NCI-H2196 treated with DMSO at 0.1 percent for 48 hours (cell line): ENCODE data around the gene NRG2.

Experiments used
- DNase-seq: peaks from one replicate; lab custom pipeline; 2025; ENCODE audit not compliant: unreplicated experiment; lab: John Stamatoyannopoulos, UW

The NRG2 gene

GRCh38 chr5:139910036-139910435, 133.1 kb downstream of the NRG2 start:
- DNase-seq, result no peak

- DNase-seq, result peak; percentile 31
These were observed 134.3 kb downstream of the NRG2 start for GRCh38 chr5:139908749-139909148.

DNA sequence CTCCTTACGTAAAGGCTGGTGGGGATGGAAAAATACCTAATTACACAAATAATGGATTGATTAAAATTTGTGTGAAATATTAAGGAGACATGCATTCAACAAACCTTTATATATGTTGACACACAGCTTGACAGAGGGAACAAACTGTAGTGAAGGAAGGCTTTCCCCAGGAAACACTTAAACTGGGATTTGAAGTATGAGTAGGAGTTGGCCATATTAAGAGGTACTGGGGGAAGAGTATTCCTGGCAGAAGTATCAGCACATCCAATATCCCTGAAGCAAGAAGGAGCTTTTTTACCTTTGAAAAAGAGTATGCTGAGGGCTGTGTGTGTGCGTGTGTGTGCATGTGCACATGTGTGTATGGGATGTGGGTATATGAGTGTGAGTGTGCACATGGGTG, 136.4 kb downstream of the NRG2 start:
- DNase-seq, result no peak

DNA sequence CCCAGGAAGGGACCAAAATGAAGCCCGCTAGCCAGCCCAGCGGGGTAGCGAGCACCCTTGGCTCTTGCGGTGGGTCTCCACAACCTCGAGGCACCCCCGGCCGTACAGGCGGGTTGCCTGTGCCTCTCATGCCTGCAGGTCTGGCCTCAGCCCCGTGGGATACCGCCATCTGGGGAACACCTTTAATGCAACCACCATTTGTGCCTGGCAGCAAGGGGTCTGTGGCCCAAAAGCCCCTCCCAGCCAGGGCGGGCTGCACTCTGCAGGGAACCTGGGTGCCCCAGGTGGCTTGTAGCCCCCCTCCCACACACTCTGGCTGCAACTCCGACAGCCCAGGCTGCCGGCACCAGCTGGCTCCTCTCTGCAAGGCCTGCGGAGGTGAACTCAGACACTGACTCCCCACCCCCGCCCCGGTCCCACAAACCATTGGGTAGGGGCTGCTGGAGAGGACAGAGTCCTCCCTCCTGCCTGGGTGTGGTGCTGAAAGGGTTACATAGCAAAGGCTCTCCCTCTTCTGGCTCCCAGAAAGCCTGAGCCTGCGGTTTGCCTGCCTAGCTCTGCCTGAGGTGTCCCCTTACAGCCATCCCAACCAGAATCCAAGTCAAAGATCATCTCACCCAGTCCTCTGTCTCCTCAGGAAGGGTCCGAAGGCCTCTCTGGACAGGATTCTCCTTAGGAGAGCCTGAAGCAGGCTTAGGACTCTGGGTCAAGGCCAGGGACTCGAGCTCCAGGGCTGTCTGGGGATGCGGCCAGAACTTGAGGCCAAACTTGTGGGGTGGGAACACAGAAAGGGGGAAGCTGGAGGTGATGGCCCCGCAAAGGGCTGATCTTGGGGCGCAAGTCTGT, 138.1 kb downstream of the NRG2 start:
- no peak for DNase-seq

- DNase-seq, result no peak
These were observed 138.6 kb downstream of the NRG2 start for GRCh38 chr5:139904566-139904815.

- no peak for DNase-seq
These were observed 139.1 kb downstream of the NRG2 start for GRCh38 chr5:139903795-139904565.

DNA sequence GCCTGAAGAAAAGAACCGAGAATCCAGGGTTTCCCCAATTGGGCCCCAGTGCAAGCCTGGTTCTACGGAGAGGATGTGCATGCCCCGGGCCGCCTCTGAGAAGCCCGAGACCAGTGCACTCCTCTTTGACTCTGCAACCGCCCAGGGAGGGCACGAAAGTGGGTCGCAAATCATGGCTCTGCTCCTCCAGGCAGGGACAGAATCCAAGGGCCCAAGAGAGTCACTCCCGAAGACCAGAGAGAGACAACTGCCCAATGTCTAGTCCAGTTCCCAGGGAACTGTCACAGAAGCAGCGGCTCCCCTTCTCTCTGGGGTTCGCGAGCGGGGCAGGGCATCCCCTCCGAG, 139.7 kb downstream of the NRG2 start:
- DNase-seq, result no peak

DNA sequence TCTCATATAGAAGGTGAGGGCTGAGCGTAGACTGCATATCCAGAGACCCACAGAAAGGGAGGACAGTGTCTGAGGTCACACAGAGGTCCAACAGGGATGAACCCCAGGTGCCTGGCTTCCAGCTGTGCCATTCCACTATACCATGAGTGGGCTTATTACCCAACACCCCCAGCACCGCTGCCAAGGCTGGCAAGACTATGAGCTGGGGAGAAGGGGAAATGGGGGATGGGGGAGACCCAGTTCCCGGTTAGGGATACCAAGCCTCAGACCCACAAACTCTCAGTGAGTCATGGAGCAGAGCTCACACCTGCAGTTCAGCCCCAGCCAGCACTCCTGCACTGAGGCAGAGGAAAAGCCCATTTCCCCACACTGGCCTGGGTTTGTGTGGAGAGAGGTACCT, 141.1 kb downstream of the NRG2 start:
- no peak for DNase-seq

- no peak for DNase-seq
These were observed 141.9 kb downstream of the NRG2 start for GRCh38 chr5:139901251-139901575.

- DNase-seq, result no peak
These were observed 142.4 kb downstream of the NRG2 start for GRCh38 chr5:139900546-139901250.

DNA sequence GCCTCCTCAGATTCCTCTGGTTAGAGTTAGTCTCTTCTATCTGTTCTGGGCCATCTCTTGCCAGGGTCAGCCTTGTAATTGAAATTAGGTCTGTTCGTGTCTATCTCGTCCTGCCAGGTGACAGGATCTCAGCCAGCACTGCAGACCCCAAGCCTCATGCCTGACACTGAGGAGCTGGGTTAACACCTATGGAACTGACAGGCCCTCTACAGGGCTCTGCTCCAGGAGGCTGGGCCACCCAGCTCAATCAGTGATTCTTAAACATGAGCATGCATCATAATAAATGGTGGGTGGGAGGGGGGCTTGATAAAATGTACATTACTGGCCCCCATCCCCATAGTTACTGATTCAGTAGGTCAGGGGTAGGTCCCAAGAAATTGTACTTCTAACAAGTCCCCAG, 144.1 kb downstream of the NRG2 start:
- no peak for DNase-seq

GRCh38 chr5:139897982-139898381, 145.1 kb downstream of the NRG2 start:
- DNase-seq, result no peak

DNA sequence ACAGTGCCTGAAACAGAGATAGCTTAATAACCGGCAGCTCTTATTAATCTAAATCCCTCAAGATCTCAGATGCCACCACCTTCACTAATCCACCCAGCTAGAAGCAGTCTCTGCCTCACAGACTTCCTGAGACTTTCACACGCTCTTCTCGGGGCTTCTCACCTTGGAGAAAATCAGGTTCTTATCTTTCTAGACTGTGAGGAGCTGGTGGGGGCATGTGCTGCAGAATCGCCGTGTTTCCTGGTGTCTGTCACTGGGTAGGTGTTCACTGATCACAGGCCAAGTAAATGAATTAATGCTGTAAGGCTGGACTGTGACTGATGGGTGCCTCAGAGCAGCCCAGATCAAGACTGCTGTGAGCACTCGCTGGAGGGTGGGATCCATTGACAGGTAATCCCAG, 145.8 kb downstream of the NRG2 start:
- no peak for DNase-seq

GRCh38 chr5:139896718-139897117, 146.4 kb downstream of the NRG2 start:
- DNase-seq, result no peak

DNA sequence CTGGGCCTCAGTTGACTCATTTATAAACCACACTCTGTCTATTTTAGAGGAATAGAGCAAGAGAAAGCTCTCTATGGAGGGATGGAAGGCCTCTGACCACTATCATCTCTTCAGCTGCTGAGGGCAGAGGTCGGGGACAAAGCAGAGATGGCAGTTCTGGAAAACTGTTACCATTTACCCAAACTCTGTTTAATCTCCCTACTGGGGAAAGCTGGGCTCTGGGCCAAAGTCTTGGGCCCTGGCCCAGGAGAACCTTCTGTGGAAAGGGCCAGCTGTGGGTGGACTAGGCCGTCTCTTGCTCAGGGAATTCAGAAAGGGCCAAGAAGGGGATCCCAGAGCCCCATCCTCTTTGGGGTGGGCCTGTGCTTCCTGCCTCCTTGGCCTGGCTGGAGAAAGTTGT, 147.5 kb downstream of the NRG2 start:
- no peak for DNase-seq

- DNase-seq, result no peak
These were observed 148.1 kb downstream of the NRG2 start for GRCh38 chr5:139895046-139895445.

DNA sequence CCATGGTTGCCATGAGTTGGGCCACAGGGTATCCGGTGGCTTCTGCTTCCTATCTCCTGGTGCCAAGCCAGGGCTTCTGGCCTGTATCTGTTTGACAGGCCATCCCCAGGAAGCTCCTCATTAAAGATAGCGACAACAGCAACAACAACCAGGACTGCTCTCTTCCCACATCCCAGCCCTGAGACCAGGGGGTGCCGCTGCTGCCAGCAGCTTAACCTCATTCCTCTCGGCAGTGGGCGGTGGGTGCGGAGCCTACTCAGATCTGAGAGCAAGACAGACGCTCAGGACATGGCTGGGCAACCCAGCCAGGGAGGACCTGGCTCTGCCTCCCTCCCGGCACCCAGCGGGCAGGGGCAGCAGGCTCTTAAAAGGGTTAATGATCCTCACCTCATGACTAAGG, 149.2 kb downstream of the NRG2 start:
- no peak for DNase-seq

- DNase-seq, result no peak
These were observed 153.7 kb downstream of the NRG2 start for GRCh38 chr5:139889410-139889809.

DNA sequence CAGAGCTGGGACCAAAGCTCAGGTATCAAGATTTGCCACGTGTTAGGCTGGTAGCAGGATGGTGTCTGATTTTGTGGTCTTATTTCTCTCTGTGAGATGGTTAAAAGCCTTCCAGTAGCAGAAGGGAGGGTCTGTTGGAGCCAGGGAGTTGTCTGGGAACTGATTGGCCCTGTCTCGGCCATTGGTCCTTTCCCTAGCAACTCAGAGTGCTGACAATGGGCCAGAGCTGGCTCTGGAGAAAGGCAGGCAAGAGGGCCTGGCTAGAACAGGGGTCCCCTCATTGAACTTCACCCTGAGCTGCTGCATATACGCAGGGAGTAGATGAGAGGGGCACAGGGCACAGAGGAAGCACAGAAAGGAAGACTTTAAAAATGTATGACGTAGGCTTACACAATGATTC, 154.7 kb downstream of the NRG2 start:
- DNase-seq, result no peak

- no peak for DNase-seq
These were observed 156.9 kb downstream of the NRG2 start for GRCh38 chr5:139886213-139886612.

GRCh38 chr5:139885857-139886208, 157.3 kb downstream of the NRG2 start:
- DNase-seq, result no peak

- no peak for DNase-seq
These were observed 157.8 kb downstream of the NRG2 start for GRCh38 chr5:139885172-139885856.
